Skeletal muscle cell (primary cell): ENCODE results near the gene CACFD1.

Experiments
- DNase-seq: peaks from one replicate; pipeline ENCODE4 v3.0.0-alpha.2; 2010; ENCODE audit warnings: low read depth
- H3K4me3 ChIP-seq: 2 replicates; pipeline ENCODE4 v1.5.1; 2011; ENCODE audit warnings: low read depth, mild to moderate bottlenecking, control low read depth, low read length, moderate library complexity

Gene CACFD1

DNA sequence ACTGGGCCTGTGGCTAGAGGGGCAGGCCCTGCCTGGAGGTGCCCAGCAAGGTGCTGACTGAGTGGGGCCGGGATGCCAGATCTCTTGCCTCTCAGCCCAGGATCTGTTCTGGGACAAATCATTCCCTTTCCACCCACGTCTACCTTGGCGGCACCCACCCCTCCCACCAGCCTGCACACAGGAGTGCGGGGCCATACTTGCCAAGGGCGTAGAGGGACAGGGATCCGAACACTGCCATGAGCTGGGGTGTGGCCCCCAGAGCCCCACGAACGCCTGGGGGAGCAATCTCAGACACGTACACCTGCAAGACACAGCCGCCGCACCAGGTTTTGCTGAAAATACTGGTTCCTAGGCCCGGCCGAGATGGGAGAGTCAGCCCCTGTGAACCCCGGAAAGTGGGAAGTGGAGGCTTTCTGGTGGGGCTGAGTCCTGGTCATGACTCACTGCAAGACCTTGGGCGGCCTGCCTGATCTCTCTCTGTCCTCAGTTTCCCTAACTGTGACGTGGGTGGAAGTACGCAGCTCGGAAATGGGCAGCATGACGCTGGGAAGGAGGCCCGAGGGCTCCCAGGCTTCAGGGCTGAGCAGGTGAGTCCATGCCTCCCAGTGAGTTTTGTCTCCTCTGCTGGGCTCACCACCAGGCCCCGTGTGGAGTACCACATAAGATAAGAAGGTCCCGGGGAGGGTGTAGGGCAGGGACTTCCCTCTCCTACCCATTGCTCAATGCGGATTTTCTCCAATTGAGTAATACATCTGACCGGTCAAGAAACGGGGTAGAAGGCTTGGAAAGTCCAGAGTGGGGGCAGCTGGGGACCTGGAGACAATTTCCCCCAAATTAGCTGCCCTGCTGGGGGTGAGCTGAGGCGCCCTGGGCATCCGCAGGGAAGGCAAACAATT is 16.5 kb downstream of the CACFD1 start:
- no peak overlapping the region for H3K4me3 ChIP-seq
- no peak for DNase-seq

DNA sequence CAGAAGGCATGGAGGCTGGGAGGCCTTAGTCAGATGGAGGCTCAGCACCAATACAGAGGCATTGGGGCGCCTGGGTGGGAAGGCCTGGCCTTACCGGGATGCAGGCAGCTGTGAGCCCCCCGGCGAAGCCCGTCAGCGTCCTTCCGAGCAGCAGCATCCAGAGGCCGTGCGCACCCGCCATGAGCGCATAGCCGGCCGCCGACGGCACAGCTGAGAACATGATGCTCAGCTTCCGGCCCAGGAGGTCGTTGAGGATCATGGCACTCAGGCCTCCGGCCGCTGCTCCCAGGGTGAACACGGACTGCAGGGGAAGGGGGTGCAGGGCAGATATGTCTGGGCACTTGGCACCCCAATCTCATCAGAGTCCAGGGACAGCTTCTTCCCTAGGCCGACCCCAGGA is 17.2 kb downstream of the CACFD1 start:
- H3K4me3 ChIP-seq: no peak overlapping the region
- DNase-seq: no peak

DNA sequence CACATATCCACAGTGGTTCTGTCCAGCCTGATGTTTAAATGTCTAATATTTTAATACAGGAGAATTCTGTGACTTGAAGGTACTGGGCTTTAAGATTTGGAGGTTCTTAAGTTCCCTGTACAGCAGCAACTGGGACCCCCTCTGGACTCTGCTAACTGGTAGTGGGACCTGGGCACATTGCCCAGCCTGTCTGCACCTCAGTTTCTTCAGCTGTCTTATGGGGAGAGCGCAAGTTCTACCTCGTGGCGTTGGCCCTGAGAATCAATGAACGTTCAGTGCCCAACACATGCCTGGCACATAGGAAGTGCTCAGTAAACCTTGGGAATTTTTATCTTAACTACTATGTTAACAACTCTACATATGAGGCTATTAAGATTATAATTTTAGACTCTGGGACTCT is 17.7 kb downstream of the CACFD1 start:
- H3K4me3 ChIP-seq: no peak overlapping the region

DNA sequence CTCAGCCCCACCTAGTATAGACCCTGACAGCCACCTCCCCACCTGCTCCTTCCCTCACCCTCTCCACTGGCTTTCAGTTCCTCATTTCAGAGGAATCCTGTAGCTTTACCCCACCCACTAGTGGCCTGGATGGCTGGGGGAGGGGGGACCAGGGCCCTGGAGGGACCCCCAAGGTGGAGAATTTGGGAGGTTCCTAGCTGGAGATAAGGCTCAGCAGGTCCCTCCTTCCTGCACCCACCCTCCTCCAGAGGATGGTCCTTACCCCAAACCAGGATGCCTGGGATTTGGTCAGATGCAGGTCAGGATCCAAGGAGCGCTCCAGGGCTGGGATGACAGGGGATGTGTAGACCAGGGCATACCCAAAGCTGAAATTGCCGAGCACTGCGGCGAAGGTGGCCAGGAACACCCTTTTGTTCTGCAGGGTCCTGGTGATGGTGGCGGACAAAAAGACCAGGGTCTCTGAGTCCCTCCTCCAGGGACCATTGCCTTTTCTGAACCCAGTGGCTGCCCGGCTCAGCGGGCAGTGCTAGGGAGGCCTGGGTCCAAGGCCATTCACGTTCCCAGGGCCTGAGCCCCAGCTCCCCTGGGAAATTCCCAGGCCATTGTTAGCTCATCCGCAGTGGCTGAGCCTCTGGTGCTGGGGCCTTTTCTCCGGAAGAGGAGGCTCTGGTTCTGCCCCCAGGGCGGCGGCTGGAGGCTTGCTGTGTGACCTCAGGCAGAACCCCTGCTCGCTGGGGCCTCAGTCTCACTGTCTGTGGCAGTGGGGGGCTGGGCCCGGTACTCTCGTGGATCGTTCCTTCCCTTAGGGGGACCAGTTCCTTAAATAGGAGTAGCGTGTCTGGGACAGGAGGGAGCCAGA is 18.4 kb downstream of the CACFD1 start:
- DNase-seq: no peak

More for the DNA sequence above, 17.7 kb downstream of the CACFD1 start:
- no peak for DNase-seq

DNA sequence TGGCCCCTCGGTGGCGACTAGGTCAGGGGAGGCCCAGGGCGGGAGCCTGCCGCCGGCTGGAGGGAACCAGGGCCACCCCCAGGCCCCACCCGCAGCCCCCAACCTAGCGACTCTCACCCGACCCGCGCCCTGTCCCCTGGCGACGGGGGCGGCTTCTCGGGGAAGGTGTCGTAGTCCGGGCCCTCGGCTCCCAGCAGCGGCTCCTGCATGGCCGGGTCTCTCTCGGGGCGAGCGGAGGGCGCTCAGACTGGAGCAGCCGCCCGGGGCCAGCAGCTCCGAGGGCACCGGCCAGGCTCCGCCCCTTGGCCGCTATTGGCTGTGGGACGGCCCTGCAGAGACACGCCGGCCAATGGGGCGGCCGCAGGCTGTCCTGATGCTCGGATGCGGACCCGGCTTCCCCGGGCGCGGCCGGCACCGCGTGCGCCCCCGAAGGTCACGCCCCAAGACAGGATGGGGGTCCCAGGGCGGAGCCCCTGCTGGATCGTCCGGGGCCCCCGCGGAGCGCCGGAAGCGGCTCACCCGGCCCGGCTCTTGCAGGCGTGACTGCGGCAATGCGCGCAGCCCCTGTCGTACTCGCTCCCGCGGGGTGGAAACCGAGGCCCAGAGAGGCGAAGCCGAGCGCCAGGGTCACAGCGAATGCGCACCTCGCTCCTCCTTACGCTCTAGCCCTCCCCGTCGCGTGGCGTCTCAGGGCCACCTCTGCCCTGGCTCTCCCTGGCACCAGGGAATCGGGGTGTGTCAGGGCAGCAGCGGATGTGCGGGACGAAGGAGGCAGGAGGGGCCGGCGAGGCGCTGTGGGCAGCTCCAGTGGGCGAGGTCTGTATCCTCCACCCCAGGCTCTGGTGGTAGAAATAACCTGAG is 19.3 kb downstream of the CACFD1 start, which contains the start of gene SLC2A6:
TSS of gene SLC2A6 (minus strand) at position 249 of the 861 bp plus-strand sequence. CDS start at position 209, 40 bp downstream.
- peak; percentile 36 for DNase-seq
- H3K4me3 ChIP-seq: peak within 1 kb of the TSS; percentile 67

More for the DNA sequence above, 18.4 kb downstream of the CACFD1 start:
- H3K4me3 ChIP-seq: peak overlapping the region; percentile 67

DNA sequence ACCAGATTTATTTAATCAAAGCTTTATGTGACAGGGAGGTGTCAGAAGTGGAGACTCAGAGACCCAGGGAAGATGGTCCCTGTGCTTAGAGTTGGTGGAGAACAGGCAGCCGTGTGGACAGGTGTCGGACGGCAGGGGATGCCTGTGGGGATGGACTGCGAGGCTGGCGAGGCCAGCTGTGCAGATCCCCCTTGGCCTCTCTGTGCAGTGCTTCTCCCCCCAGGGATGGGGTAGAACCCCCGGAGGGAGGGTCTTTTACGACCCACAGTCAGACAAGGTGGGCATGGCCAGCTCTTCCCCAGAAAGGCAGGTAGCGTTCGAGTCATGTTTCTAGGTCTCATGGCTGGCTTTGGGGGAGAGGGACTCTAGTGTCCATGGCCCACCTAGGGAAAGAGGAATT is 23.8 kb downstream of the CACFD1 start:
- H3K4me3 ChIP-seq: no peak overlapping the region
- no peak for DNase-seq

DNA sequence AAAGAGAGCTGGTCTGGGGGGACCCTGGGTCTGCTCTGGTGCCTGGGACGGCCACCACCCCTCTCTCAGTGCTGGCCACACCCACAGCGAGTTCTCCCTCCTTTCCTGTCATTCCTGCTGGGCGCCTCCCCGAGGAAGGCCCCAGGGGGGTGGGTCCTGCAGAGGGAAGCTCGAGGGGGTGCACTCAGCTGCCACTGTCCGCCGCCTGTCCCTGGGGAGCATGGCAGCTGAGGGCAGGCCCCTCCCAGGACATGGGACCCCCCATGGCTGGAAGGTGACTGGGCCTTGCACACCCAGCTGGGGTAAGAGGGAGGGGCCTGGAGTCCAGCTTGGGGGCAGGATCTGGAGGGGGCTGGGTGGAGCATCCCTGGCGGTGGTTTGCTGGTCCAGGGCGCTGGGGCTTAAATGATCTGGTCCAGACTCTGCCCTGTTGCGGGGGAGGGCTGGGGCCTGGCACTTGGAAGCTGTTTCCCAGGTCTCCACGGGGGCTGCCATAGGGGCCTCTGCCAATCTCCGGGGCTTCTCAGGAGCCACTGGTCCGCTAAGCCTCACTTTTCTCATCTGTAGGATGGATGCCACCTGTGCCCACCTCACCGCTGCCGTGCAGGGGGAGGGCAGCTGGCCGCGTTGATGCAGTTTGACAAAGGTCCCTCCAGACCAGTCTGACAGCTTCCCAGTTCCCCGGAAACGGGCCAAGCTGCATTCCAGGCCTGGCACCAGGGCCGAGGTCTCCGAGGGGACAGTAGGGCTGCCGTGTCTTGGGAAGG is 25.1 kb downstream of the CACFD1 start:
- no peak for DNase-seq
- no peak overlapping the region for H3K4me3 ChIP-seq

DNA sequence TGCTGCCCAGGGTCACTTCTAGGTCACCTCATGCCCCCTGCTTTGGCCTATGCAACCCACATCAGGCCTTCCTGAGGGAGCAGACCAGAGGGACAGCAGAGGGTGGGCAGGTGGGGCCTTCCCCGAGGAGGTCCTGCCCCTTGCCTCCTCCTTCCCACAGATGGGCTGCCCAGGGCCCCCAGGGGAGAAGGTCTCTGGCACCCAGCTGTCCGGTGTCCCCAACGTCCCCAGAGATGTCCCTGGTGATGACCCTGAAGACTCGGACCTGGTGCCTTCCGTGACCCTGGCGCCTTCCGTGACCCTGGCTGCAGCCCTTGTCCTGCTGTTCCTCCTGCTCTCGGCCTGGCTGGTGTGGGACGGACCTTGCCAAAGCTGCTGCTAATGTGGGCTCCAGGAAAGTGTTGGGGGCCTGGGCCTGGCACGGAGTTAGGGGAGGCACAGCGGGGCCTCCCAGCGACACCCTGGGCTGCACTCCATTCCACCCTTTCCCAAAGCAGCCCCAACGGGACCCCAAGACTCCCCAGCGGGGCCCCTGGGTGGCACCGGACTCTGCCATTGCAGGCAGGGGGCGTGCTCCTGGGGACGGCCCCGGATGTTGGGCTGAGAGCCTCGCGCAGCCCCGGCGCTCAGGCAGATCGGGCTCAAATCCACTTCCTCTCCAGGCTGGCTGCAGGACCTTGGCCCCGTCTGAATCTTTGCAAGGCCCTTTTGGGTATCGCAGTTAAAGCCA is 25.9 kb downstream of the CACFD1 start:
- H3K4me3 ChIP-seq: no peak overlapping the region
- no peak for DNase-seq

DNA sequence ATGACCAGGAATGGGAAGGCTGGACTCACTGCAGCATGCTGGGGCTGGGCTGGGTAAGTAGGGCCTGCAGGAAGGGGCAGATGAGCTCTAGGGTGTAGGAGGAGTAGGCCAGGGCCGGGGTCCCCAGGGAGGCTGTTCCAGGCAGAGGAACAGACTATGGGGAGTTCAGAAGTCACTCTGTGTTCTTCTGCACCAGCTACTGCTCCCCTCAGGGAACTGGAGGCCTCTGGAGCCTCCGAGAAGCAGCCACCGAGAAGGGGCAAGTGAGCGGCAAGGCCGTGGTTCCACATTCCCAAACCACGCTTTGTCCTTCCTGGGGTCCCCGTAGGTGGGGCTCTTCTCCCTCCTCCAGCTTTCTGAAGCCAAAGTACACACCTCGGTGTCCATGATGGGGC is 27.6 kb downstream of the CACFD1 start:
- DNase-seq: no peak

DNA sequence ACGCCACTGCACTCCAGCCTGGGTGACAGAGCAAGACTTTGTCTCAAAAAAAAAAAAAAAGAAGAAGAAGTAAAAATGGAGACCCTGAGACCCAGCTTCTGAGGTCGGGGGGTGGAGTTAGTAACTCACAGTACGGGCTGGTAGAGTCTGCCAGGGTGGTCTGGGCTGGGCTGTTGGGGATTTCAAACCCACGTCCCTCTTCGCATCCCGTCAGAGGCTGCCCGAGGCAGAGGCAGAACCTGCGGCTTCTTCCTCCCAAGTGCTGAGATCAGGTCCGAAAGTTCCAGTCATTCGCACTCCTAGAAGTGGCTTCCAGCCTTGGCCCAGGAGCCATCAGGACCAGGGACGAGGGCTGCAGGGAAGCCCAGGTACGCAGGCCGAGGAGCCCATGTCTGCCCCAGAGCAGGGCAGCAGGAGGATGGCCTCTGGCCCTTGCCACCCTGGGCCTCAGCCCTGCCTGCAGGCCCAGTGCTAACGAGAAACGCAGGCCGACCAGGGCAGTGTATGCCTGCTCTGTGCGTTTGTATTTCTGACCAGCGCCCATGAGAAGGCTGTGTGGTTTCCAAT is 29.0 kb downstream of the CACFD1 start:
- no peak overlapping the region for H3K4me3 ChIP-seq
- DNase-seq: no peak

More for the DNA sequence above, 27.6 kb downstream of the CACFD1 start:
- H3K4me3 ChIP-seq: no peak overlapping the region

DNA sequence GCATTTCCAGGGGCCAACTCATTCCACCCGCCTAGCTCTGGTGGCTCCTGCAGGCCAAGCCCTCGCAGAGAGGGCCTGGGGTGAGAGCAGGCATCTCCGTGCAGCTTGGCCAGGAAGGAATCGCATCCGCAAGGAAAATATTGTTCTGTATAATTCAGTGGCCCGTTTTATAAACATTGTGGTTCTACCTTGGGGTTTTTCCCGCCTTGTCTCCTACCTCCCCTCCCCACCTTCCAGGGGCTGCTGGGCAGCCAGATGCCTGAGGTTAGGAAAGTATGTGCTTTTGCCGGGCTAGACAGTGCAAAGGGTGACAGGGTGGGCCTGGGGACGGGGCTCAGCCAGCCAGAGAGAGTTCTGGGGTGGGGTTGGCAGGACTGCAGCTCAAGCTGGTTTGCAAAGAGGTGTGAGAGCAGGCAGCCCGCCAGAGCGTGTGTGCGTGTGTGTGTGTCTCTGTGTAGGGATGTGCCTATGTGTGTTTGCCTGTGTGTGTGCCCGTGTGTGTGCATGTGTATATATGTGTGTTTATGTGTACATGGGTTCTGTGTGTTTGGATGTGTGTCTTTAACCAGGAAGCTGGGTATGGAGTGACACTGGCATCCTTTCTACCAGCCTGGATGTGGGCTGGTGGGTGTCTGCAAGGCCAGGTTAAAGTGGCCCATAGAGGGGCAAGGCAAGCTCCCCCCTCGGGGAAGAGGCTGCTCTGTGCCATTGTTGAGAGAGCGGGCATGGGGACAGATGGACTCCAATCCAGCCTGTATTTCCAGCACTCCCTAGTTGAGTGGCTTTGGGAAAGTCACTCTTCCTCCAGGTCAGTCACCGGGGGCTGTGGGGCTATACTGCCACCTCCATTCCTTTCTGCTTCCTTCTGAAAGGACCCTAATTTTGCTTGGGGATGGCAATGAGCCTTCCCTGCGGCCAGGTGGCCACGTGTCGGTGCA is 29.7 kb downstream of the CACFD1 start:
- DNase-seq: no peak
- no peak overlapping the region for H3K4me3 ChIP-seq

DNA sequence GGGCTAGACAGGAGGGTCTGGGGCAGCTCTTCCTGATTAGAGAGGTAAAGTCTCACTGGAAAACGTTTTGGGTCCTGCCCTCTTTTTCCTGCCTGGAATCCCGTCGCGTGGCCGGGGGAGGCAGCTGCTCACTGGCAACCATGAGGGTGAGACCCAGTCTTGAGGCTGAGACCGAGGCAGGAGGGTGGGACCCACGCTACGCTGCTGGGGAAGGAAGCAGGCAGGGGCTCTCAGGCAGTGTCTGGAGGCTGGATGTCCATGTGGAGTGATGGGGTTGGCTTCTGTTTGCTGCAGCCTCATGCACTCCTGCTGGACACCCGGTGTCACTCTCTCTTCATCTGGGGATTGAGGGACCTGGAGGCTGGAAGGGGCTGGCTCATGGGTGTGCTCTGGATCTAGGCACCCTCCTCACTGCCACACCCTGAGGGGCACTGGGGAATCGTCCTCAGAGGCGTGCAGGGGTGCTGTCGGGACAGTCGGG is 30.5 kb downstream of the CACFD1 start:
- no peak overlapping the region for H3K4me3 ChIP-seq
- no peak for DNase-seq

DNA sequence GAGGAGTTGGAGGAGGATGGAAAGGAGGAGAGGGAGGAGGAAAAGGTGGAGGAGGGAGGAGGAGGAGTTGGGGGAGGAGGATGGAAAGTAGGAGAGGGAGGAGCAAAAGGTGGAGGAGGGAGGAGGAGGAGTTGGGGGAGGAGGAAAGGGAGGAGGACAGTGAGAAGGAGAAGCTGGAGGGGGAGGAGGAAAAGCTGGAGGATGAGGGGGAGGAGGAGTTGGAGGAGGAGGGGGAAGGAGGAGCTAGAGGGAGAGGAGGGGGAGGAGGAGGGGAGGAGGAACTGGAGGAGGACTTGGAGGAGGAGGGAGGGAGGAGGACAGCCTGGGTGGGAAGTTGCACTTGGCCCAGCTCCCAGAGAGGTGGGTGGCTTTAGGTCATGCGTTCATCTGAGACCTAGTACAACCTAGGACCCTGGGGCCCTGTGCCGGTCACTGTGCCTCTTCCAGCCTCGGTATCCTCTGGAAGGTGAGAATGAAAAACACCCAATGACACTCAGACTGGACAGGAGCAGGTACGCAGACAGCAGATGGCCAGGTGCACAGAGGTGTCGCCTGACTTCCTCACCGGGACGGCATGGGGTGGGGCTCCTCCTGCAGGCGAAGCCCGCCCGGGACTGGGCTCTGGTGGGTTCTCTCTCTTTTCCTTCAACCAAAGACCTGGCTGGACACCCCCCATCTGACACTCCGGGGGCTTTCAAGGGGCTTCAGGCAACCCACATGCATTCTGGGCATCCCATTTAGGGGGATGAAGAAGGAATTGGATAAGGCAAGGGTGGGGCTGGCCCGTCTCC is 31.3 kb downstream of the CACFD1 start:
- no peak for DNase-seq
- H3K4me3 ChIP-seq: no peak overlapping the region

DNA sequence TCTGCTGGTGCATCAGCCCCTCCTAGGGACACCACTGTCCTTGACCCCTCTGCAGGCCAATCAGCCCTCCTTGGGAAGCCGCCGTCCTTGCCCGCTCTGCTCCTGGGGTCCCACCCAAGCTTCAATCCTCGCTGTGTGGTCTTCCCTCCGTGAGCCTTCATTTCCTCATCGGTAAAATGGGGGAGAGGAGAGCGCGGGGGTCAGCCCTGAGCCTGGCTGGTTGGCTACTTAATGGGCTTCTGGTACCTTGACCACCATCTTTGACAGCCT is 31.8 kb downstream of the CACFD1 start:
- no peak overlapping the region for H3K4me3 ChIP-seq

DNA sequence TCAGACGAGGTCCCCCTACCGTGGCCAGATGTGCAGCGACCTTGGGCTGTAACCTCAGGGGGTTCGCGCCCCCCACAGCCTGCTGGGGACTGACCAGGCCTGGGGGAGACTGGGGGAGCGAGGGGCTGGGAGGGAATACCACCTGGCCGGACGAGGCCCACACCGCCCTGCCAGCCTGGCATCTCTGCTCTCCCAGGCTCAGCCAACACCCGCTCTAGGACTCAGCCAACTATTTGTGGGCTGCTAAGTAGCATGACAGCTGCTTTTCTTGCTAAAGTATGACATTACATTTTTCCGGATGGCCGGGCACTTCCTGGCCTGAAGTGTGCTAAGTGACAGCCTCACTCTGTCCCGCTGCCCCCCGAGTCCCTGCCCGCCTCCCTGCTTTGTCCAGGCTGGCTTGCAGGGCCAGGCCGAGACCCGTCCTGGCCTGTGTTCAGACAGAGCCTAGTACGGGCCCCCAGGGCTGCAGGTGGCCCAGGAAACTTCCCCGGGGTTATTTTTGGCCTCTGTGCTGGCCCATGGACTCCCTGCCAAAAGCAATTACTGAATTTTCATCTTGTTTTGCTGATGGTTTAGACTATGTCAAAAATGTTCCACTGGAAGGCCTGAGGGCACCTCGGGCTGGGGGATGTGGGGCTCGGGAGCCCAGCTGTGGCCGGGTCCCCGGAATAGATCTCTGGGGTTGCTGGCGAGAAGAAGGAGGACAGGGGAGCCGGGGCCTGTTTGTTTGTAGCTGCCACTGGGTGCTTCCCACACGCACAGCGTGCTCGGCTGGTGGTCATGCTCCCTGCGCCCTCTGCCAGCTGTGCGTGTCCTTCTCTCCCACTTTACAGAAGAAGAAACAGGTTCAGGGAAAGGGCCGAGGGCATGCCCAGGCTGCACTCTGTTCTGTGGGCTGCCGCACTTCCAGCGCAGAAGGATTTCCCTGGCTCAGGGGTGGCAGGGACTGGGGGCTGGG is 32.6 kb downstream of the CACFD1 start:
- DNase-seq: no peak
- H3K4me3 ChIP-seq: no peak overlapping the region

More for the DNA sequence above, 31.8 kb downstream of the CACFD1 start:
- DNase-seq: no peak
